ENCODE results near the gene MBTPS1.

The MBTPS1 gene

GRCh38 chr16:84116720-84117493, at the start of gene MBTPS1:
Gene MBTPS1 (minus strand): TSS chr16:84116942. CDS start chr16:84101783, 15,159 bp downstream.
- DNase-seq (ENCODE audit: low read depth in 2 of 3, low spot score in 2 of 3) = peak; percentile 95 to 99 (median 97)

- no peak for DNase-seq (ENCODE audit: low read depth in 2 of 3, low spot score in 2 of 3)
Measured at GRCh38 chr16:84165746-84166145, 49.0 kb upstream of the MBTPS1 start.

GRCh38 chr16:84161801-84162200, 45.1 kb upstream of the MBTPS1 start:
- DNase-seq (ENCODE audit: low read depth in 2 of 3, low spot score in 2 of 3) = no peak

DNA sequence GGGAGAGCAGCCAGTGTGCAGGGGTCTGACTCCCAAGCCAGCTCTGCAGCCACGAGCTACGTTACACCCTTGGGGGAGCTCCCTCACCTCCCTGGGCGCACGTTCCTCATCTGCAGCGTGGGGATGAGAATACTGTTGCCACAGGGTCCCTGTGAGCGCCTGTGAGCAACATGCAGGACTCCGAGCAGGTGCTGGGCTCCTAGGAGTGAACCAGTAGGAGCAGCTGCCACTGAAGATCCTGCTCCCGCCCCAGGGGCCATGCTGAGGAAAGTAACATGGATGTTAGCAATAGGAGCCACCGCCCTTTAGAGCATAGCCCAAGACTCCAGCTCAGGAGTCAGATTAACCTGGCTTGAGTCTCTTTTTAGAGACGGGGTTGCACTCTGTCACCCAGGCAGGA, 44.3 kb upstream of the MBTPS1 start:
- no peak for DNase-seq (ENCODE audit: low read depth in 2 of 3, low spot score in 2 of 3)

GRCh38 chr16:84159800-84160199, 43.1 kb upstream of the MBTPS1 start:
- no peak for DNase-seq (ENCODE audit: low read depth in 2 of 3, low spot score in 2 of 3)

DNA sequence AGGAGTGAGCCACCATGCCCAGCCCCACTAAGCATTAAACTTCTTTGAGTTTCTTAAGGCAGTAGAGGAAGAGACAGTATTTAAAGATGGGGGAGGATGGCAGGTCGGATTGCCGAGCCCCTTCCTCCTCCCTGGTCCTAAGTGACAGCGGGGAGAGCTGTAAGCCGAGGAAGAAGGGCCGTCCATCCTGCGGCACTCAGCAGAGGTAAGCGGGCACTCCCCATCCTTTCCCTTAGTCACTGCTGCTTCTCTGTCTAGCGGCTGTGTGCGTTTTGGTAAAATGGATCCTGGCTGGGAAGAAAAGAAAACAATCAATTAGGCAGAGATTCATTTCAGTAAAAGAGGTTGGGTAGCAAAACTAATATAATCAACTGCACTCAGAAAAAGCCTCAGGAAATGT, 42.3 kb upstream of the MBTPS1 start:
- DNase-seq (ENCODE audit: low read depth in 2 of 3, low spot score in 2 of 3) = no peak

DNA sequence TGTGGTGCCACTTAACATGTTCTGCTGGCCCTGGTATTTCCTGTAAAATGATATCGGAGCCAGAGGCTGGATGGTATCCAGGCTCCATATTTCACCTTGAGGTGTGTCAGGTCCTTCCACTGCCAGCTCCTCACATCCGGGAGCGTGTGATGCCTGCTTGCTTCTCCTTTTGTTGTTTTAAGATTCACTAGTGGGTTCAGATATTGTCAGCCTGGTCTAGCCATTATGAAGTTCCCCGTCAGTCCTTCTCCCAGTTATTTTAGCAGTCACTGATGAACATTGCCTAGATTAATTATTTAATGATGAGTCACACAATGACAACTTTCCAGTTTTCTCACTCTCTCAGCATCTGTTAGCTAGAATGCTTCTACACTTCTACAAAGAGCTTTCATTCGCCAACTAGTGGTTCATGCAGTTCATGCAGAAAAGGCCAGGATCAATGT, 39.6 kb upstream of the MBTPS1 start:
- DNase-seq (ENCODE audit: low read depth in 2 of 3, low spot score in 2 of 3) = no peak

GRCh38 chr16:84155771-84156170, 39.0 kb upstream of the MBTPS1 start:
- DNase-seq (ENCODE audit: low read depth in 2 of 3, low spot score in 2 of 3) = no peak

GRCh38 chr16:84155226-84155625, 38.5 kb upstream of the MBTPS1 start:
- no peak for DNase-seq (ENCODE audit: low read depth in 2 of 3, low spot score in 2 of 3)

DNA sequence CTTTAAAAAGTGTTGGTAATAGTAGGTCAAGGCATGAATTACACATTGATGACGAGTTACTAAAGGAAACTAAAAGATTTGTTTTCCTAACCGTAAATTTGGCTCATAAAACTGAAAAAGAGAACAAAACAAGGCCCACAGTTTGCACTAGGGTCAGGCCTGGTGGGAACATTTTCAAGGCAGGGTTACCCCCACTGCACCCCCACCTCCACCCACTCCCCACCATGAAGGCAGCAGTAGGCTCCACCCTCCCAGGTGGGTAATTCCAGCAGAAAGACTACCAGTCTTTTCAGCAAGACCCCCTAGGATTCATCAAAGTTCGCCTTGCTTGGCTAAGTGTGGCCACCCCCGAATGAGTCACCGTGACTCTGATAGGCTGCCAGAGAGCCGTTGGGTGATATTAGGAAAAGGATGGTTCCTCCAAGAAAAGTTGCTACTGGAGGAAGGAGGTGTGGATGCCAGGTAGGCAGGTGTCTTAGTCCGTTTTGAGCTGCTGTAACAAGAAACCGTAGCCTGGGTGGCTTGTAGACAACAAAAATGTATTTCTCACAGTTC, 37.0 kb upstream of the MBTPS1 start:
- DNase-seq (ENCODE audit: low read depth in 2 of 3, low spot score in 2 of 3) = no peak

DNA sequence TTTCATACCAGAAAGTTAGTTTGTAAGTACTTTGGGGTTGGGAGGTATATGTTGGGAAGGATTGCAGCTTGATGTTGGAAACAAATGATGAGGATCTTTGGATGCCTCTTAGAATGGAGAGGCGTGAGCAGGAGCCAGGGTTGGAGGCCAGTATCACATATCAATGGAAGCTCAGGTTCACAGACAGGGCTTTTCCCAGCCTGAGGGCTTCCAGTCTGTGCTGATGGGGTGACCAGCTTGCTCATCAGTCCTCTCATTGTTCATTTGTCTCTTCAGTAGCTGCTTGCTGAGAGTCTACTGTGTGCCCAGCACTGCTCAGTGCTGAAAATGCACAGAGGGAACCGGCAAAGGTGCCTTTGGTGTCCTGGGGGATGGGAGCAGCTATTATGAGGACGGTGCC, 34.2 kb upstream of the MBTPS1 start:
- DNase-seq (ENCODE audit: low read depth in 2 of 3, low spot score in 2 of 3) = no peak

GRCh38 chr16:84144859-84145639, 28.3 kb upstream of the MBTPS1 start, which contains the start of the genes DNAAF1 and HSDL1:
Gene DNAAF1 (plus strand): TSS chr16:84145308. CDS start chr16:84145441, 133 bp downstream.
Gene HSDL1 (minus strand): TSS chr16:84145177. CDS start chr16:84131321, 13,856 bp downstream.
- DNase-seq (ENCODE audit: low read depth in 2 of 3, low spot score in 2 of 3) = peak; percentile 90 to 96 (median 91)

DNA sequence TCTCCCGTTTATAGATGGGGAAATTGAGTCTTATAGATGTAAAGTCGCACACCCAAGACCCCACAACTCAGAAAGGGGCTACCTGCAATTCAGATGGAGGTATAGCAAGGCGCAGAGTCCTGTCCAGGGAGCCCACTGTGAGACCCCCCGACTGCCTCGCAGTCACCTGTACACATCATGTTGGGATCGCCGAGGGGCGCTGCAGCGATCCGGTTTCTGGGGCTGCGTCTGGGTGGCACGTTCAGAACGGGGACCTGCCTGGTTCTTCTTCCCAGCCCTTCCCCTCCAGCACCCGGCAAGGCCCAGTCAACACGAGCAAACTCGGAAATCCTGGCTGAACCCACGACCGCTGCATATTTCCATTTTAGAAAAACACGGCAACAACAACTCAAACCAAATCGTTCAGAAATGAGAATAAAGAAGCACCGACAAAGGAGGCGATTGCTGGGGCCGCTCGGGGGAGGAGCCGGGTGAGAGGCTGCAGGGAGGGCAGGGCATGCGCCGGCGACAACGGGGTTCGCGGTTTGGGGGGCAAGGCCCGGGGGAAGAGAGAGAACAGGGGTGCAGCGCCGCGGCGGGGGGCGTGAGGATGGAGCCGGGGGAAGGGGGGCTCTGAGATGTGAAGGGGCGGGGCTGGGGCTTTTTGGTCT, 27.6 kb upstream of the MBTPS1 start:
- DNase-seq (ENCODE audit: low read depth in 2 of 3, low spot score in 2 of 3) = peak in 2 of 3 experiments; percentile 13 to 17

DNA sequence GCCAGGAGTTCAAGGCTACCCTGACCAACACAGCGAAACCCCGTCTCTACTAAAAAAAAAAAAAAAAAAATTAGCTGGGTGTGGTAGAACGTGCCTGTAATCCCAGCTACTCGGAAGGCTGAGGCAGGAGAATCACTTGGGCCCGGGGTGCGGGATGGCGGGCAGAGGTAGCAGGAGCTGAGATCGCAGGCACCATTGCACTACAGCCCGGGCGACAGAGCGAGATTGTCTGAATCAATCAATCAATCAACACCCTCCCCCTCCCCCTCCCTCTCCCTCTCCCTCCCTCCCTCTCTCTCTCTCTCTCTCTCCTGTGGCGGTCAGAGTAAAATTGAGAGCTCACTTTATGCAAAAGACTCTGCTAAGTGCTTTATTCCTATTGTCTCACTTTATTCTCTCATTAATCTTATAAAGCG, 27.1 kb upstream of the MBTPS1 start:
- no peak for DNase-seq (ENCODE audit: low read depth in 2 of 3, low spot score in 2 of 3)

DNA sequence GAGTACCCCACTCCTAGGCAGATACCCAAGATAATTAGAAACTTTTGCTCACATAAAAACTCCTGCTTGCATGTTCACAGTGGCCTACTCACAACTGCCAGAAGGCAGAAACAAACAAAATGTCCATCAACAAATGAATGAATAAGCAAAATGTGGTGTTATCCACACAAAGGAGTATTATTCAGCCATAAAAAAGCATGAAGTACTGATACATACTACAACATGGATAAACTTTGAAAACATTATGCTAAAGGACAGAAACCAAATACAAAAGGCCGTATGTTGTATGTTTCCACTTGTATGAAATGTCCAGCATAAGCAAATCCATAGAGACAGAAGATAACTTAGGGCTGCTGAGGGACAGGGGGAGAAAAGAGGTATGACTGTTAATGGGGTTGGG, 26.3 kb upstream of the MBTPS1 start:
- no peak for DNase-seq (ENCODE audit: low read depth in 2 of 3, low spot score in 2 of 3)

GRCh38 chr16:84141143-84141670, 24.5 kb upstream of the MBTPS1 start:
- DNase-seq (ENCODE audit: low read depth in 2 of 3, low spot score in 2 of 3) = no peak

DNA sequence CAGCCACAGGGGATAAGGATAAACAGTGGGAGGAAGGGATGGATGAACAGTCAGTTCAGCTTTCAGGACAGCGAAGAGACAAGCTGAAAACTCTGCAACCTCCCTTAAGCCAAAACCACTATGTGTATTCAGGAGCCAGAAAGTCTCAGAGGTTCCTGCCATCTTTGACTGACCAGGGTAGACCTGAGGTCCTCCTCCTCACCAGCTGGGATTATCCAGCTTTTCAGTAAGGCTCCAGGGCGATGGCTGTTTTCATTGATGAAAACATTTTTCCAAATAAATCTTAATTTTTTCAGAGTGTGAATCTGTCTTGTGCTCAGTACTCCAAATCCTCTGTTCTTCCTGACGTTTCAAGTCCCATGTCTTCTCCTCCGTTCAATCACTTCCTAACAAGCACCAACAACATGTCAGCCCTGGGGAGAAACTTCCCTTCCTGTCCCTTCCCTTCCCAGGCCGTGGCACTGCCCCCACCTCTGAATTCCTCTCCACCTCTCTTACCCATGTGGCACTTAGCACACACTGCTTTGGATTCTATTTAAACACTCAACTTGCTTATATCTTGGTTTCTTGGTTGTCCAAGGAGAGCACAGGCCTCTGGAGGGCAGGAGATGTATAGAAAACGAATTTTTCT, 23.0 kb upstream of the MBTPS1 start:
- DNase-seq (ENCODE audit: low read depth in 2 of 3, low spot score in 2 of 3) = no peak

DNA sequence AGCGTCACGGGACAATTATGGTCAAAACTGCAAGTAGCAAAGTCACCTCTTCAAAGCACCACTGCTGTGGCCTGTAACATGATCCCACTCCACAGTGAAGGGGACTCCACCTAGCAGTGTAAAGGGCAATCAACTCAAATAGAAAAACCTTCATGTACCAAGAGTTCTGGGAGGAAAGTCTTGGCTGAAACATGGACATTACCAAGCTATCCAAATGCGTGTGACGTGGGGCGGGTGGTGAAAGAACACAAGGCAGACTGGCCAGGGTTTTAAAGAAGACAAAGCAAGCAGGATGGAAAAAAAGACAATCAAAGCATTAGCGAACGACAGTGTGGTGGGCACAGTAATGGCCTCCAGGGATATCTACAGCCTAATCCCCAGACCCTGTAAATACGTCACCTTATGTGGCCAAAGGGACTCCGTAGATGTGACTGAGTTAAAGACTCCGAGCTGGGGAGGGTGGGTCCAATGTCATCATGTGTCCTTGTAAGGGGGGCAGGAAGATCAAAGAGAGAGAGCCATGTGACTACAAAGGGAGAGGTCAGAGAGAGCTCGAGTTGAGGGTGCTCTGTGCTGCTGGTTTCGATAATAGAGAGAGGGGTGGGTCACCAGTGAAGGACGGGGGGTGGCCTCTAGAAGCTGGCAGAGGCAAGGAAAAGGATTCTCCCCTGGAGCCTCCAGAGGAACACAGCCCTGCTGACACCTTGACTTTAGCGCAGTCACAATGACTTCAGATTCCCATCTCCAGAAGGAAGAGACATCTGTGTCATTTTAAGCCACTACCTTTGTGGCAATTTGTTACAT, 22.3 kb upstream of the MBTPS1 start:
- DNase-seq (ENCODE audit: low read depth in 2 of 3, low spot score in 2 of 3) = peak in 1 of 3 experiments; percentile 11

GRCh38 chr16:84138500-84138823, 21.7 kb upstream of the MBTPS1 start:
- no peak for DNase-seq (ENCODE audit: low read depth in 2 of 3, low spot score in 2 of 3)
